Activated CD4-positive, alpha-beta T cell treated with anti-CD3 and anti-CD28 coated beads, Interleukin-2, amount 50 U/mL, for 1 hour (primary cell): ENCODE results near the gene CDCP2.
A peak's percentile ranks its signal among the peaks of the same experiment; 100 is the strongest.

Source experiments
- DNase-seq: peaks from one replicate; pipeline ENCODE4 v3.0.0-alpha.2; 2020

CDCP2 gene

GRCh38 chr1:54152696-54153095 is at the start of gene CDCP2:
Gene CDCP2 (minus strand): TSS chr1:54153000. CDS start chr1:54152922, 78 bp downstream.
- no peak for DNase-seq

GRCh38 chr1:54200519-54200997 is 47.8 kb upstream of the CDCP2 start:
- DNase-seq, result no peak

GRCh38 chr1:54199765-54200518 is 47.1 kb upstream of the CDCP2 start, which contains the start of the genes CYB5RL and MRPL37:
Gene CYB5RL (minus strand): TSS chr1:54200030. CDS start chr1:54195616, 4,414 bp downstream.
Gene MRPL37 (plus strand): TSS chr1:54200167. CDS start chr1:54200244, 77 bp downstream.
- peak; percentile 84 for DNase-seq

GRCh38 chr1:54199151-54199764 is 46.5 kb upstream of the CDCP2 start:
- DNase-seq, result no peak

GRCh38 chr1:54193453-54193852 is 40.7 kb upstream of the CDCP2 start:
- no peak for DNase-seq

GRCh38 chr1:54191525-54191924 is 38.7 kb upstream of the CDCP2 start:
- DNase-seq, result no peak

GRCh38 chr1:54190526-54190925 is 37.7 kb upstream of the CDCP2 start:
- no peak for DNase-seq

- DNase-seq, result no peak
Measured at GRCh38 chr1:54188291-54188690, 35.5 kb upstream of the CDCP2 start.

GRCh38 chr1:54186056-54186455 is 33.3 kb upstream of the CDCP2 start:
- no peak for DNase-seq

- DNase-seq, result no peak
Measured at GRCh38 chr1:54180701-54181360, 28.0 kb upstream of the CDCP2 start.

- no peak for DNase-seq
Measured at GRCh38 chr1:54178296-54179070, 25.7 kb upstream of the CDCP2 start.

GRCh38 chr1:54177726-54178125 is 24.9 kb upstream of the CDCP2 start:
- DNase-seq, result no peak

- no peak for DNase-seq
Measured at GRCh38 chr1:54176621-54177327, 24.0 kb upstream of the CDCP2 start.

- DNase-seq, result no peak
Measured at GRCh38 chr1:54174106-54174505, 21.3 kb upstream of the CDCP2 start.

- DNase-seq, result no peak
Measured at GRCh38 chr1:54173681-54174080, 20.9 kb upstream of the CDCP2 start.

GRCh38 chr1:54172614-54173599 is 20.1 kb upstream of the CDCP2 start:
- no peak for DNase-seq

GRCh38 chr1:54171606-54172005 is 18.8 kb upstream of the CDCP2 start:
- DNase-seq, result no peak

- no peak for DNase-seq
Measured at GRCh38 chr1:54171016-54171415, 18.2 kb upstream of the CDCP2 start.

- no peak for DNase-seq
Measured at GRCh38 chr1:54169068-54169467, 16.3 kb upstream of the CDCP2 start.

GRCh38 chr1:54168206-54168965 is 15.6 kb upstream of the CDCP2 start:
- DNase-seq, result no peak
